Measurements from ENCODE around the gene MRPS7. TPM values are rescaled to one million over a fixed set of nuclear protein-coding genes. Genes with fewer than 3 reads are reported as not detected.
"Not testable (repeated sequence)": the region's sequence is repeated elsewhere in the genome, so short reads cannot be mapped to it uniquely, and the experiment has no call there.

MRPS7 gene
- total RNA-seq, 1 donor from 2014 or later, result 83.5 TPM

DNA sequence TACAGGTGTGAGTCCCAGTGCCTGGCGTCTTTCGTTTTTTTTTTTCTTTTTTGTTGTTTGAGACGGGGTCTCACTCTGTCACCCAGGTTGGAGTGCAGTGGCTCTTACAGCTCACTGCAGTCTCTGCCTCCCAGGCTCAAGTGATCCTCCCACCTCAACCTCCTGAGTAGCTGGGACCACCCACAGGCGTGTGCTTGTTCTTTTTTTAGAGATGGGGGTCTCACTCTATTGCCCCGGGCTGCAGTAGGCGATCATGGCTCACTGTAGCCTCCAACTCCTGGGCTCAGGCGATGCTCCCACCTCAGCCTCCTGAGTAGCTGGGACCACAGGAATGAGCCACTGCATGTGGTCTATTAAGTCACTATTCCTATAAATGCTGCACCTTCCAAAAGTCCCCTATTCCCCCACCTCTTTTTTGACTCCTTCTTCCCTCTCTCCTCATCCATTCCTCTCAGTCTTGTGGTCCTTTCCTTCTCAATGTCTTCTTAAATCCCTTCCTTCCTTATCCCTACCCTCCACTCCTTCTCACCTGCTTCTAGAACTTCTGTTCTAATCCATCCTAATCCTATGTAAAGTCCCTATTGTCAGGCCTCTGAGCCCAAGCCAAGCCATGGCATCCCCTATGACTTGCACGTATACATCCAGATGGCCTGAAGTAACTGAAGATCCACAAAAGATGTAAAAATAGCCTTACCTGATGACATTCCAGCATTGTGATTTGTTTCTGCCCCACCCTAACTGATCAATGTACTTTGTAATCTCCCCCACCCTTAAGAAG, 9.5 kb upstream of the MRPS7 start:
- peaks cover 2% of the 10 kb centered on the region for H3K36me3 ChIP-seq (ENCODE audit: control insufficient read depth, insufficient read depth, low read length)
- no peak for FAIRE-seq
- H3K27me3 ChIP-seq (ENCODE audit: control insufficient read depth, insufficient read depth, low read length), result no peaks in the 10 kb centered on the region
- H3K4me3 ChIP-seq (ENCODE audit: low read depth, low read length), result no peak overlapping the region
- TF ChIP-seq, protein P1, sequence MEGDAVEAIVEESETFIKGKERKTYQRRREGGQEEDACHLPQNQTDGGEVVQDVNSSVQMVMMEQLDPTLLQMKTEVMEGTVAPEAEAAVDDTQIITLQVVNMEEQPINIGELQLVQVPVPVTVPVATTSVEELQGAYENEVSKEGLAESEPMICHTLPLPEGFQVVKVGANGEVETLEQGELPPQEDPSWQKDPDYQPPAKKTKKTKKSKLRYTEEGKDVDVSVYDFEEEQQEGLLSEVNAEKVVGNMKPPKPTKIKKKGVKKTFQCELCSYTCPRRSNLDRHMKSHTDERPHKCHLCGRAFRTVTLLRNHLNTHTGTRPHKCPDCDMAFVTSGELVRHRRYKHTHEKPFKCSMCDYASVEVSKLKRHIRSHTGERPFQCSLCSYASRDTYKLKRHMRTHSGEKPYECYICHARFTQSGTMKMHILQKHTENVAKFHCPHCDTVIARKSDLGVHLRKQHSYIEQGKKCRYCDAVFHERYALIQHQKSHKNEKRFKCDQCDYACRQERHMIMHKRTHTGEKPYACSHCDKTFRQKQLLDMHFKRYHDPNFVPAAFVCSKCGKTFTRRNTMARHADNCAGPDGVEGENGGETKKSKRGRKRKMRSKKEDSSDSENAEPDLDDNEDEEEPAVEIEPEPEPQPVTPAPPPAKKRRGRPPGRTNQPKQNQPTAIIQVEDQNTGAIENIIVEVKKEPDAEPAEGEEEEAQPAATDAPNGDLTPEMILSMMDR (IDR thresholded peaks at IDR 0.05; ENCODE audit: insufficient read depth, low read length, severe bottlenecking), result no peak
- DNase-seq (ENCODE audit: low read depth), result no peak

DNA sequence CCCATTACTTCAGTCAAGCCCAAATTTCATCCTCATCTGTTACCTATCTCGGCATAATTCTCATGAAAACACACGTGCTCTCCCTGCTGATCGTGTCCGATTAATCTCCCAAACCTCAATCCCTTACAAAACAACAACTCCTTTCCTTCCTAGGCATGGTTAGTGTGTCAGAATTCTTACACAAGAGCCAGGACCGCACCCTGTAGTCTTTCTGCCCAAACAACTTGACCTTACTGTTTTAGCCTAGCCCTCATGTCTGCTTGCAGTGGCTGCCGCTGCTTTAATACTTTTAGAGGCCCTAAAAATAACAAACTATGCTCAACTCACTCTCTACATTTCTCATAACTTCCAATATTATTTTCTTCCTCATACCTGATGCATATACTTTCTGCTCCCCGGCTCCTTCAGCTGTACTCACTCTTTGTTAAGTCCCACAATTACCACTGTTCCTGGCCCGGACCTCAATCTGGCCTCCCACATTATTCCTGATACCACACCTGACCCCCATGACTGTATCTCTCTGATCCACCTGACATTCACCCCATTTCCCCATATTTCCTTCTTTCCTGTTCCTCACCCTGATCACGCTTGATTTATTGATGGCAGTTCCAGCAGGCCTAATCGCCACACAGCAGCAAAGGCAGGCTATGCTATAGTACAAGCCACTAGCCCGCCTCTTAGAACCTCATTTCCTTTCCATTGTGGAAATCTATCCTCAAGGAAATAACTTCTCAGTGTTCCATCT, 5.6 kb upstream of the MRPS7 start:
- not testable (repeated sequence) for H3K4me3 ChIP-seq (ENCODE audit: low read depth, low read length); FAIRE-seq; H3K36me3 ChIP-seq (ENCODE audit: control insufficient read depth, insufficient read depth, low read length); DNase-seq (ENCODE audit: low read depth); H3K27me3 ChIP-seq (ENCODE audit: control insufficient read depth, insufficient read depth, low read length)

DNA sequence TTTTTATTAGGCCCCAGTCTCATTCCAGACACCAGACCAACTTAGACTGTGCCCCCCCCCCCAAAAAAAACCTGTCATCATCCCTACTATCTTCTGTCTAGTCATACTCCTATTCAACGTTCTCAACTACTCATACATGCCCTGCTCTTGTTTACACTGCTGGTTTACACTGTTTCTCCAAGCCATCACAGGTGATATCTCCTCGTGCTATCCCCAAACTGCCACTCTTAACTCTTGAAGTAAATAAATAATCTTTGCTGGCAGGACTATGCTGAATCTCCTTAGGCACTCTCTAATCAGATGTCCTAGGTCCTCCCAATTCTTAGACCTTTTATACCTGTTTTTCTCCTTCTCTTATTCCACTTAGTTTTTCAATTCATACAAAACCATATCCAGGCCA, 4.5 kb upstream of the MRPS7 start:
- not testable (repeated sequence) for H3K27me3 ChIP-seq (ENCODE audit: control insufficient read depth, insufficient read depth, low read length); H3K4me3 ChIP-seq (ENCODE audit: low read depth, low read length); H3K36me3 ChIP-seq (ENCODE audit: control insufficient read depth, insufficient read depth, low read length); DNase-seq (ENCODE audit: low read depth); FAIRE-seq

DNA sequence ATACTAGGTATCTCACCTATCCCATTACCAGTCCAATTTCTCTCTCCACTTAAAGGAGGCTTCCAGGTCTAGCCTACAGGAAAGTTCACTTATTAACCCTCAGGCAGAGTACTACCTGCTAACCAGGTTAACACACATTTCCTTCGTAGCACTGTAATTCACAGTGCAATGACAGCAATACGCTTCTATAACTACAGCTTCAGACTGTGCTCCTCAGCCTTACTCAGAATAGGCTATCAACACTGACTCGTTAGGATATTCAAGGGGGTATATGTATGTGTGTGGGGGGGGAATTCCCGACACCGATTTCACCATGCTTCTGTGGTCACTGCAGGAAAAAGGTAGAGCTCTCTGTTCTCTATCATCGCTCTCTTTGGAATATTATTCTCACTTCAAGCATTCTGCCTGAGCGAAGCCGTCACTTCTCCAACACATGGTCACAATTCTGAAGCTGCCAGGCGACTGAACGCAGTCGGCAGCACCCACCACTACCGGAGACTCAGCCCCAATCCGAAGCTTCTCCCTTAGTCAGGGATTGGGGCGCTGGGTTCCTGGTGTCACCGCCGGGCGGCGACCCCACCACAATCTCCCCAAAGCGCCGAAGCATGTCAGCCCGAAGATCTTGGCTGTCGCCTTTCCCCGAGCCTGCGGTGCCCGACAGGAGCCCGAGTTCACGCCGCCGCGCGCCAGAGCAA, 891 bp upstream of the MRPS7 start:
- DNase-seq (ENCODE audit: low read depth) (peak; percentile 30), FAIRE-seq (no peak)
- Histone ChIP-seq H3K36me3 (ENCODE audit: control insufficient read depth, insufficient read depth, low read length) (peaks cover 8% of the 10 kb centered on the region), H3K27me3 (ENCODE audit: control insufficient read depth, insufficient read depth, low read length) (no peaks in the 10 kb centered on the region), H3K4me3 (ENCODE audit: low read depth, low read length) (peak overlapping the region; percentile 60)
- TF ChIP-seq, protein P1 (IDR thresholded peaks at IDR 0.05; ENCODE audit: insufficient read depth, low read length, severe bottlenecking), result peak; percentile 4

DNA sequence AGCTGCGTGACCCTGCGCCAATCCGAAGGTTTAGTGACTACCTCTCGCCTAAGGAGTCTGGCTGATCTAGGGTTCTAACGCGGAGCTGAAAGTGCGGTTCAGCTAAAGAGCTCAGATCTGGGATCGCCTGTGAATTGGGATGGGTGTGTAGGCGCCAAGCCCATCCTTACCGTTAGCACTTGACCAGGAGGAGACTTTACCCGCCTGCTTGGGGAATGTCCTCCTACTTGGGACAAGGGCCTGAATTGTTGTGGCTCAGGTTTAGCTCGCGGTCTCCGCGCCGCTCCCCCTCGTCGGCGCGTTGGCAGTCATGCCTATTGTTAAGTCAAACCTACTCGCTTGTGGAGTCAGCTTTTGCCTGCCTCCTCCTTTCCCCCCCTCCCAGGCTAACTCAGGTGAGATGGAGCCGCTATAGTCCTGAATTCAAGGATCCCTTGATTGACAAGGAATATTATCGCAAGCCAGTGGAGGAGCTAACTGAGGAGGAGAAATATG, 480 bp downstream of the MRPS7 start:
- DNase-seq (ENCODE audit: low read depth) (peak; percentile 35), FAIRE-seq (no peak)
- TF ChIP-seq, protein P1 (IDR thresholded peaks at IDR 0.05; ENCODE audit: insufficient read depth, low read length, severe bottlenecking), result no peak
- peak overlapping the region; percentile 60 for H3K4me3 ChIP-seq (ENCODE audit: low read depth, low read length)
- no peaks in the 10 kb centered on the region for H3K27me3 ChIP-seq (ENCODE audit: control insufficient read depth, insufficient read depth, low read length)
- H3K36me3 ChIP-seq (ENCODE audit: control insufficient read depth, insufficient read depth, low read length), result peaks cover 18% of the 10 kb centered on the region

DNA sequence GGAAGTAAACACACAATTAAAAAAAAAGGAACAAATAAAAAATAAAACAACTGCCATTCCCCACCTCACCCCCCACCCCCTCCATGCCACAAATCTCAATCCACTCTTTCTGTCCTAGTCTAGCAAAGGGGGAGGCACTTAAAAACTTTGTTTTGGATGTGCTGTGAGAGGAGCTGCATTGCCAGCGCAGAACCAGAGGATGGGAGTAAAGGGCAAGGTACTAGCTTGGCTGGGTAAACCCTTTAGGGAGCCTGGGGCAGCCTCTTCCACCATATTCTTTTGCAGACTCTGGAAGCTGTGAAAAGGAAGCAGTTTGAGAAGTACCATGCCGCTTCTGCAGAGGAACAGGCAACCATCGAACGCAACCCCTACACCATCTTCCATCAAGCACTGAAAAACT, 1.4 kb downstream of the MRPS7 start:
- TF ChIP-seq, protein P1 (IDR thresholded peaks at IDR 0.05; ENCODE audit: insufficient read depth, low read length, severe bottlenecking), result no peak
- peaks cover 18% of the 10 kb centered on the region for H3K36me3 ChIP-seq (ENCODE audit: control insufficient read depth, insufficient read depth, low read length)

More for the DNA sequence above, 1.4 kb downstream of the MRPS7 start:
- DNase-seq (ENCODE audit: low read depth) (no peak), FAIRE-seq (no peak)
- Histone ChIP-seq H3K4me3 (ENCODE audit: low read depth, low read length) (no peak overlapping the region), H3K27me3 (ENCODE audit: control insufficient read depth, insufficient read depth, low read length) (no peaks in the 10 kb centered on the region)
